ENCODE results near the gene GRID2.

Gene GRID2

GRCh38 chr4:92988301-92988700 lies 684.5 kb downstream of the GRID2 start:
- no peak for DNase-seq

GRCh38 chr4:92992758-92993157 lies 689.0 kb downstream of the GRID2 start:
- DNase-seq, result no peak

GRCh38 chr4:92994727-92995126 lies 691.0 kb downstream of the GRID2 start:
- DNase-seq, result no peak

- no peak for DNase-seq
Measured at GRCh38 chr4:92996533-92996932, 692.8 kb downstream of the GRID2 start.

GRCh38 chr4:93000910-93001309 lies 697.1 kb downstream of the GRID2 start:
- DNase-seq, result no peak

GRCh38 chr4:93002240-93002639 lies 698.5 kb downstream of the GRID2 start:
- no peak for DNase-seq

- DNase-seq, result no peak
Measured at GRCh38 chr4:93016350-93016749, 712.6 kb downstream of the GRID2 start.

- DNase-seq, result no peak
Measured at GRCh38 chr4:93018243-93018642, 714.5 kb downstream of the GRID2 start.

GRCh38 chr4:93018806-93019205 lies 715.0 kb downstream of the GRID2 start:
- no peak for DNase-seq

- DNase-seq, result no peak
Measured at GRCh38 chr4:93029769-93030168, 726.0 kb downstream of the GRID2 start.

- no peak for DNase-seq
Measured at GRCh38 chr4:93030670-93031069, 726.9 kb downstream of the GRID2 start.

- no peak for DNase-seq
Measured at GRCh38 chr4:93031431-93032098, 727.8 kb downstream of the GRID2 start.

GRCh38 chr4:93042746-93043145 lies 739.0 kb downstream of the GRID2 start:
- no peak for DNase-seq

GRCh38 chr4:93053140-93053539 lies 749.4 kb downstream of the GRID2 start:
- no peak for DNase-seq

GRCh38 chr4:93061826-93062225 lies 758.1 kb downstream of the GRID2 start:
- DNase-seq, result no peak

GRCh38 chr4:93063325-93063724 lies 759.6 kb downstream of the GRID2 start:
- no peak for DNase-seq

GRCh38 chr4:93065790-93066189 lies 762.0 kb downstream of the GRID2 start:
- no peak for DNase-seq

- no peak for DNase-seq
Measured at GRCh38 chr4:93066749-93067148, 763.0 kb downstream of the GRID2 start.

GRCh38 chr4:93072292-93072691 lies 768.5 kb downstream of the GRID2 start:
- DNase-seq, result no peak

- DNase-seq, result no peak
Measured at GRCh38 chr4:93080316-93080715, 776.5 kb downstream of the GRID2 start.

- no peak for DNase-seq
Measured at GRCh38 chr4:93084599-93085305, 781.0 kb downstream of the GRID2 start.

GRCh38 chr4:93086356-93086755 lies 782.6 kb downstream of the GRID2 start:
- DNase-seq, result no peak

- DNase-seq, result no peak
Measured at GRCh38 chr4:93092765-93093164, 789.0 kb downstream of the GRID2 start.

GRCh38 chr4:93103042-93103441 lies 799.3 kb downstream of the GRID2 start:
- no peak for DNase-seq

- no peak for DNase-seq
Measured at GRCh38 chr4:93116624-93117023, 812.9 kb downstream of the GRID2 start.

Measured in activated naive CD4-positive, alpha-beta T cell treated with Interleukin-2 at 50 U/mL for 16 hours (primary cell).